ENCODE data around the gene NLRC5.

DNA sequence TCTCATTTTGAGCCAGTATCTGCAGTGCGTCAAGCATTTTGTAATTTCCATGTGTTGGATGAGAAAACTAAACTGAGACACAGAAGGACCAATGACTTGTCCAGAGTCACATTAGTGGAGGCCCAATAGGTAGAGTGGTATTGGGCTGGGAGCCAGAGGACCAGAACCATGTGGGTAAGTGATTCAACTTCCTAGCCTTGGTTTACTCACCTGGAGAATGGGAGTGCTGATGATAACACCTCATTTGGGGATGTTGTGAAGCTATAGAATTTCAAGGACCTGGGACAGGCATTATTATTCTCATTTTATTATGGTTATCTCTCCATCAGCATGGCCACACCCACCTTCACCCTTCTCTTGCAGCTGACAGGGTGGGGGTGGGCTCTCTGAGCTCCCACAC, 111.1 kb downstream of the NLRC5 start:
- TF ChIP-seq, protein P1, sequence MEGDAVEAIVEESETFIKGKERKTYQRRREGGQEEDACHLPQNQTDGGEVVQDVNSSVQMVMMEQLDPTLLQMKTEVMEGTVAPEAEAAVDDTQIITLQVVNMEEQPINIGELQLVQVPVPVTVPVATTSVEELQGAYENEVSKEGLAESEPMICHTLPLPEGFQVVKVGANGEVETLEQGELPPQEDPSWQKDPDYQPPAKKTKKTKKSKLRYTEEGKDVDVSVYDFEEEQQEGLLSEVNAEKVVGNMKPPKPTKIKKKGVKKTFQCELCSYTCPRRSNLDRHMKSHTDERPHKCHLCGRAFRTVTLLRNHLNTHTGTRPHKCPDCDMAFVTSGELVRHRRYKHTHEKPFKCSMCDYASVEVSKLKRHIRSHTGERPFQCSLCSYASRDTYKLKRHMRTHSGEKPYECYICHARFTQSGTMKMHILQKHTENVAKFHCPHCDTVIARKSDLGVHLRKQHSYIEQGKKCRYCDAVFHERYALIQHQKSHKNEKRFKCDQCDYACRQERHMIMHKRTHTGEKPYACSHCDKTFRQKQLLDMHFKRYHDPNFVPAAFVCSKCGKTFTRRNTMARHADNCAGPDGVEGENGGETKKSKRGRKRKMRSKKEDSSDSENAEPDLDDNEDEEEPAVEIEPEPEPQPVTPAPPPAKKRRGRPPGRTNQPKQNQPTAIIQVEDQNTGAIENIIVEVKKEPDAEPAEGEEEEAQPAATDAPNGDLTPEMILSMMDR (tag by site-specific recombination; IDR thresholded peaks at IDR 0.05): no peak
- TF ChIP-seq, protein P2, sequence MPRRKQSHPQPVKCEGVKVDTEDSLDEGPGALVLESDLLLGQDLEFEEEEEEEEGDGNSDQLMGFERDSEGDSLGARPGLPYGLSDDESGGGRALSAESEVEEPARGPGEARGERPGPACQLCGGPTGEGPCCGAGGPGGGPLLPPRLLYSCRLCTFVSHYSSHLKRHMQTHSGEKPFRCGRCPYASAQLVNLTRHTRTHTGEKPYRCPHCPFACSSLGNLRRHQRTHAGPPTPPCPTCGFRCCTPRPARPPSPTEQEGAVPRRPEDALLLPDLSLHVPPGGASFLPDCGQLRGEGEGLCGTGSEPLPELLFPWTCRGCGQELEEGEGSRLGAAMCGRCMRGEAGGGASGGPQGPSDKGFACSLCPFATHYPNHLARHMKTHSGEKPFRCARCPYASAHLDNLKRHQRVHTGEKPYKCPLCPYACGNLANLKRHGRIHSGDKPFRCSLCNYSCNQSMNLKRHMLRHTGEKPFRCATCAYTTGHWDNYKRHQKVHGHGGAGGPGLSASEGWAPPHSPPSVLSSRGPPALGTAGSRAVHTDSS (tag by site-specific recombination; IDR thresholded peaks at IDR 0.05): no peak
- TF ChIP-seq YY1 (tag by site-specific recombination; IDR thresholded peaks at IDR 0.05) (no peak), ZBTB1 (tag by site-specific recombination; IDR thresholded peaks at IDR 0.05) (no peak), ZNF114 (tag by site-specific recombination; IDR thresholded peaks at IDR 0.05) (no peak), ZBTB21 (tag by site-specific recombination; IDR thresholded peaks at IDR 0.05) (no peak), ZNF274 (IDR thresholded peaks at IDR 0.05; ENCODE audit: low read length) (no peak), ZNF274 (tag by site-specific recombination; IDR thresholded peaks at IDR 0.05; ENCODE audit: borderline replicate concordance) (no peak)
- TF ChIP-seq, protein P3, sequence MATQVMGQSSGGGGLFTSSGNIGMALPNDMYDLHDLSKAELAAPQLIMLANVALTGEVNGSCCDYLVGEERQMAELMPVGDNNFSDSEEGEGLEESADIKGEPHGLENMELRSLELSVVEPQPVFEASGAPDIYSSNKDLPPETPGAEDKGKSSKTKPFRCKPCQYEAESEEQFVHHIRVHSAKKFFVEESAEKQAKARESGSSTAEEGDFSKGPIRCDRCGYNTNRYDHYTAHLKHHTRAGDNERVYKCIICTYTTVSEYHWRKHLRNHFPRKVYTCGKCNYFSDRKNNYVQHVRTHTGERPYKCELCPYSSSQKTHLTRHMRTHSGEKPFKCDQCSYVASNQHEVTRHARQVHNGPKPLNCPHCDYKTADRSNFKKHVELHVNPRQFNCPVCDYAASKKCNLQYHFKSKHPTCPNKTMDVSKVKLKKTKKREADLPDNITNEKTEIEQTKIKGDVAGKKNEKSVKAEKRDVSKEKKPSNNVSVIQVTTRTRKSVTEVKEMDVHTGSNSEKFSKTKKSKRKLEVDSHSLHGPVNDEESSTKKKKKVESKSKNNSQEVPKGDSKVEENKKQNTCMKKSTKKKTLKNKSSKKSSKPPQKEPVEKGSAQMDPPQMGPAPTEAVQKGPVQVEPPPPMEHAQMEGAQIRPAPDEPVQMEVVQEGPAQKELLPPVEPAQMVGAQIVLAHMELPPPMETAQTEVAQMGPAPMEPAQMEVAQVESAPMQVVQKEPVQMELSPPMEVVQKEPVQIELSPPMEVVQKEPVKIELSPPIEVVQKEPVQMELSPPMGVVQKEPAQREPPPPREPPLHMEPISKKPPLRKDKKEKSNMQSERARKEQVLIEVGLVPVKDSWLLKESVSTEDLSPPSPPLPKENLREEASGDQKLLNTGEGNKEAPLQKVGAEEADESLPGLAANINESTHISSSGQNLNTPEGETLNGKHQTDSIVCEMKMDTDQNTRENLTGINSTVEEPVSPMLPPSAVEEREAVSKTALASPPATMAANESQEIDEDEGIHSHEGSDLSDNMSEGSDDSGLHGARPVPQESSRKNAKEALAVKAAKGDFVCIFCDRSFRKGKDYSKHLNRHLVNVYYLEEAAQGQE (tag by site-specific recombination; IDR thresholded peaks at IDR 0.05): no peak
